Measurements from ENCODE around the gene NALCN.

DNA sequence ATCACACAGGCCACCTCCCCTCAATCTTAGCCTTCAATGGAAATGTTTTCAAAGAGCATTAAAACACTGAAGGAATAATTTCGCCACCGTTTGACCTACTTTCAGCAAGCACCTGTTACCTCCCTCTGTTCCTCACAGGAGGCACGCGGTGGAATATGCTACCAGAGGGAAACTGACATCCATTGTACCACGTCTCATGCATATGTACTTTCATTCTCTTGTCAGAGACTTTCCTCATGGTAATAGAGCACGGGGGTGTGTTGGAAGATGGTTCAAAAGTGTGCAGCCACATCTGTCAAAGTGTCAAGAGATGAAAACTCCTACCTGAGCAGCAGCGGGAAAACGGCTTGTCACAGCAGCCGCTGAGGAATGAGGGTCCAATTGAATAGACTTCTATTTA lies 143.4 kb downstream of the NALCN start:
- TF ChIP-seq EZH2 (IDR thresholded peaks at IDR 0.05; ENCODE audit: low read length, missing control alignments), result no peak
- TF ChIP-seq, protein P1, sequence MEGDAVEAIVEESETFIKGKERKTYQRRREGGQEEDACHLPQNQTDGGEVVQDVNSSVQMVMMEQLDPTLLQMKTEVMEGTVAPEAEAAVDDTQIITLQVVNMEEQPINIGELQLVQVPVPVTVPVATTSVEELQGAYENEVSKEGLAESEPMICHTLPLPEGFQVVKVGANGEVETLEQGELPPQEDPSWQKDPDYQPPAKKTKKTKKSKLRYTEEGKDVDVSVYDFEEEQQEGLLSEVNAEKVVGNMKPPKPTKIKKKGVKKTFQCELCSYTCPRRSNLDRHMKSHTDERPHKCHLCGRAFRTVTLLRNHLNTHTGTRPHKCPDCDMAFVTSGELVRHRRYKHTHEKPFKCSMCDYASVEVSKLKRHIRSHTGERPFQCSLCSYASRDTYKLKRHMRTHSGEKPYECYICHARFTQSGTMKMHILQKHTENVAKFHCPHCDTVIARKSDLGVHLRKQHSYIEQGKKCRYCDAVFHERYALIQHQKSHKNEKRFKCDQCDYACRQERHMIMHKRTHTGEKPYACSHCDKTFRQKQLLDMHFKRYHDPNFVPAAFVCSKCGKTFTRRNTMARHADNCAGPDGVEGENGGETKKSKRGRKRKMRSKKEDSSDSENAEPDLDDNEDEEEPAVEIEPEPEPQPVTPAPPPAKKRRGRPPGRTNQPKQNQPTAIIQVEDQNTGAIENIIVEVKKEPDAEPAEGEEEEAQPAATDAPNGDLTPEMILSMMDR (conservative IDR thresholded peaks at IDR 0.05 in 1 of 2, IDR thresholded peaks at IDR 0.05 in 1 of 2; ENCODE audit: low read depth in 1 of 2, low read length in 2 of 2), result no peak

Data from fibroblast of lung (primary cell).